T-cell (primary cell): ENCODE data around the gene USP30. TPM values are rescaled to one million over a fixed set of nuclear protein-coding genes. Genes with fewer than 3 reads are reported as not detected.
"Not testable (repeated sequence)": the region's sequence is repeated elsewhere in the genome, so short reads cannot be mapped to it uniquely, and the experiment has no call there.

Source experiments
- ATAC-seq, 4 experiments: fragments of 200-7000 bp in 3 of 4; fragments of 150-1000 bp in 1 of 4; cut with Tn5 transposase; replicated peaks in 1 of 4; 1 replicate in 3 of 4; 2 replicates in 1 of 4; pipeline ENCODE4 v1.10.0; 2021; ENCODE audit warnings: moderate library complexity in 3 of 4, mild to moderate bottlenecking in 2 of 4, moderate number of reproducible peaks in 1 of 4
- CTCF ChIA-PET, 2 donors: fragments of 300-600 bp; sonication (Branson Sonifier 250); formaldehyde crosslinking; loops; one replicate each; lab custom pipeline; 2022; ENCODE audit warnings: antibody characterized with exemption in 2 of 2; lab: Charles Lee
- POLR2A ChIA-PET, 2 donors: fragments of 300-600 bp; sonication (Branson Sonifier 250); formaldehyde crosslinking; loops; one replicate each; lab custom pipeline; 2022; ENCODE audit warnings: antibody characterized with exemption in 2 of 2; lab: Charles Lee
- DNase-seq, 35 experiments: peaks; one replicate each; pipeline versions ENCODE4 v3.0.0 to v3.0.0-alpha.2; 2013 to 2023
- H3K27ac ChIP-seq: one replicate; pipeline ENCODE4 v1.5.1; 2013; ENCODE audit warnings: low read length
- H3K27me3 ChIP-seq, 2 experiments: replicated peaks in 1 of 2; 1 replicate in 1 of 2; 2 replicates in 1 of 2; pipeline versions ENCODE4 v1.6.1 to v1.7.0; 2013; ENCODE audit warnings: low read length in 1 of 2, mixed read lengths in 1 of 2; ENCODE audit not compliant: control insufficient read depth in 2 of 2, insufficient read depth in 2 of 2; ENCODE audit errors: extremely low read depth in 1 of 2
- H3K36me3 ChIP-seq, 2 donors: 1 replicate in 1 of 2; 2 replicates in 1 of 2; pipeline versions ENCODE4 v1.6.1 to v1.7.0; 2013; ENCODE audit warnings: low read length in 1 of 2; ENCODE audit not compliant: control insufficient read depth in 2 of 2, insufficient read depth in 1 of 2; ENCODE audit errors: extremely low read depth in 1 of 2
- H3K4me1 ChIP-seq, 2 experiments: 1 replicate in 1 of 2; 2 replicates in 1 of 2; pipeline versions ENCODE4 v1.6.1 to v1.7.0; 2013; ENCODE audit warnings: low read length in 2 of 2, mixed read lengths in 1 of 2; ENCODE audit not compliant: insufficient read depth in 2 of 2, control insufficient read depth in 1 of 2; ENCODE audit errors: extremely low read depth in 1 of 2
- H3K4me3 ChIP-seq, 2 donors: 1 replicate in 1 of 2; 2 replicates in 1 of 2; pipeline versions ENCODE4 v1.5.1 to v1.7.0; 2013; ENCODE audit warnings: mild to moderate bottlenecking in 2 of 2, low read length in 1 of 2, moderate library complexity in 1 of 2; ENCODE audit not compliant: control insufficient read depth in 1 of 2; ENCODE audit errors: extremely low read depth in 1 of 2
- H3K9me3 ChIP-seq: 2 replicates; pipeline ENCODE4 v1.7.0; 2013
- H3K27ac Mint-ChIP-seq, 2 donors: one replicate each; pipeline ENCODE4 v1.8.0; 2020 to 2021; ENCODE audit warnings: mild to moderate bottlenecking in 2 of 2, mixed read lengths in 2 of 2
- H3K27me3 Mint-ChIP-seq, 2 donors: one replicate each; pipeline ENCODE4 v1.8.0; 2021 to 2022; ENCODE audit warnings: mixed read lengths in 2 of 2
- H3K36me3 Mint-ChIP-seq: one replicate; pipeline ENCODE4 v1.8.0; 2021; ENCODE audit warnings: mixed read lengths
- H3K4me1 Mint-ChIP-seq, 3 donors: one replicate each; pipeline ENCODE4 v1.8.0; 2020 to 2022; ENCODE audit warnings: mixed read lengths in 3 of 3, mild to moderate bottlenecking in 1 of 3
- H3K4me3 Mint-ChIP-seq, 3 donors: one replicate each; pipeline ENCODE4 v1.8.0; 2020 to 2022; ENCODE audit warnings: mild to moderate bottlenecking in 3 of 3, mixed read lengths in 3 of 3, moderate library complexity in 3 of 3
- H3K9me3 Mint-ChIP-seq, 3 donors: one replicate each; pipeline ENCODE4 v1.8.0; 2020 to 2022; ENCODE audit warnings: mixed read lengths in 3 of 3
- WGBS: methylation state at CpG from one replicate; pipeline ENCODE4 v1.1.5; 2013; ENCODE audit warnings: missing lambda C conversion rate; ENCODE audit not compliant: insufficient coverage; 5-methylcytosine and 5-hydroxymethylcytosine counted together
- total RNA-seq, 35 experiments: library from RNA in 6 of 35; stranded (reverse) in 6 of 35; fragments of 120-200 nt in 1 of 35; gene quantifications; one replicate each; pipeline versions ENCODE4 v1.2.1 to v1.2.4 and lab custom pipeline; 2013 to 2026

The USP30 gene
- total RNA-seq, 5 donors from 2014 or later (not counting 1 experiment from before 2014, with no cell fraction given), result 9.8 to 20.9 (median 13.9) TPM

GRCh38 chr12:109029411-109029810, 23.0 kb upstream of the USP30 start:
- DNase-seq, result no peak
- peaks cover 13 to 20% of the 10 kb centered on the region in 2 donors for H3K27me3 Mint-ChIP-seq
- H3K4me1 ChIP-seq, result no peaks in the 10 kb centered on the region
- no peaks in the 10 kb centered on the region for H3K4me1 Mint-ChIP-seq
- no peak overlapping the region for H3K27ac Mint-ChIP-seq
- ATAC-seq, result no peak
- H3K4me3 Mint-ChIP-seq, result no peak overlapping the region
- H3K36me3 ChIP-seq, result no peaks in the 10 kb centered on the region
- no peaks in the 10 kb centered on the region for H3K9me3 ChIP-seq
- ChIA-PET POLR2A (no interaction called here), CTCF (no interaction called here)
- H3K27ac ChIP-seq, result no peak overlapping the region
- WGBS, result no CpG with 5 or more reads among the region's 2 CpGs
- H3K36me3 Mint-ChIP-seq, result no peaks in the 10 kb centered on the region
- peaks cover 0 to 2% (median 0%) of the 10 kb centered on the region in 3 donors for H3K9me3 Mint-ChIP-seq
- peaks cover 0 to 3% of the 10 kb centered on the region in 2 experiments for H3K27me3 ChIP-seq
- H3K4me3 ChIP-seq, result no peak overlapping the region

GRCh38 chr12:109033239-109034196, 18.9 kb upstream of the USP30 start:
- H3K4me1 ChIP-seq, result no peaks in the 10 kb centered on the region
- ATAC-seq (no peak), DNase-seq (no peak)
- H3K27me3 ChIP-seq, result peaks cover 0 to under 1% of the 10 kb centered on the region in 2 experiments
- no peak overlapping the region for H3K27ac ChIP-seq
- POLR2A ChIA-PET, result no interaction called here
- H3K9me3 ChIP-seq, result no peaks in the 10 kb centered on the region
- H3K27ac Mint-ChIP-seq, result no peak overlapping the region
- peaks cover 5% of the 10 kb centered on the region for H3K36me3 Mint-ChIP-seq
- H3K9me3 Mint-ChIP-seq, result peaks cover 15% of the 10 kb centered on the region in 3 donors
- no peak overlapping the region for H3K4me3 ChIP-seq
- H3K27me3 Mint-ChIP-seq, result peaks cover 7 to 17% of the 10 kb centered on the region in 2 donors
- no peaks in the 10 kb centered on the region for H3K36me3 ChIP-seq
- WGBS, result 67% methylated on average over 3 of the region's 7 CpGs
- no peak overlapping the region for H3K4me3 Mint-ChIP-seq
- H3K4me1 Mint-ChIP-seq, result no peaks in the 10 kb centered on the region
- CTCF ChIA-PET, result no interaction called here

- H3K27ac Mint-ChIP-seq, result no peak overlapping the region
- CTCF ChIA-PET, result no interaction called here
- H3K27me3 ChIP-seq, result peaks cover 0 to 7% of the 10 kb centered on the region in 2 experiments
- H3K4me3 ChIP-seq, result no peak overlapping the region
- no peaks in the 10 kb centered on the region for H3K9me3 ChIP-seq
- H3K36me3 ChIP-seq, result no peaks in the 10 kb centered on the region
- WGBS, result no CpG with 5 or more reads among the region's 1 CpG
- H3K27me3 Mint-ChIP-seq, result peaks cover 2 to 7% of the 10 kb centered on the region in 2 donors
- no peaks in the 10 kb centered on the region for H3K4me1 ChIP-seq
- no peaks in the 10 kb centered on the region for H3K4me1 Mint-ChIP-seq
- no peak for DNase-seq
- peaks cover 21% of the 10 kb centered on the region in 3 donors for H3K9me3 Mint-ChIP-seq
- H3K27ac ChIP-seq, result no peak overlapping the region
- POLR2A ChIA-PET, result no interaction called here
- H3K36me3 Mint-ChIP-seq, result peaks cover 9% of the 10 kb centered on the region
- no peak for ATAC-seq
- H3K4me3 Mint-ChIP-seq, result no peak overlapping the region
Observed at GRCh38 chr12:109036975-109037374, 15.4 kb upstream of the USP30 start.

GRCh38 chr12:109044241-109044640, 8.1 kb upstream of the USP30 start:
- H3K27ac Mint-ChIP-seq, result no peak overlapping the region
- H3K36me3 Mint-ChIP-seq, result peaks cover 3% of the 10 kb centered on the region
- H3K9me3 Mint-ChIP-seq, result peaks cover under 1 to 6% (median 2%) of the 10 kb centered on the region in 3 donors
- Histone ChIP-seq H3K27me3 (peaks cover 0 to 15% of the 10 kb centered on the region in 2 experiments), H3K9me3 (no peaks in the 10 kb centered on the region), H3K4me1 (no peaks in the 10 kb centered on the region), H3K4me3 (no peak overlapping the region), H3K36me3 (no peaks in the 10 kb centered on the region), H3K27ac (no peak overlapping the region)
- ChIA-PET POLR2A (no interaction called here), CTCF (no interaction called here)
- no peaks in the 10 kb centered on the region for H3K4me1 Mint-ChIP-seq
- no CpG with 5 or more reads among the region's 5 CpGs for WGBS
- H3K27me3 Mint-ChIP-seq, result peaks cover 20 to 22% of the 10 kb centered on the region in 2 donors
- ATAC-seq, result no peak
- no peak overlapping the region for H3K4me3 Mint-ChIP-seq
- DNase-seq, result no peak

- Histone ChIP-seq H3K27ac (no peak overlapping the region), H3K36me3 (no peaks in the 10 kb centered on the region), H3K4me3 (no peak overlapping the region), H3K9me3 (no peaks in the 10 kb centered on the region), H3K27me3 (peaks cover 0 to 8% of the 10 kb centered on the region in 2 experiments), H3K4me1 (peaks cover 3% of the 10 kb centered on the region in 2 experiments)
- ATAC-seq (no peak), DNase-seq (no peak)
- Mint-ChIP-seq H3K27ac (no peak overlapping the region), H3K4me3 (no peak overlapping the region), H3K4me1 (peaks cover 5 to 8% (median 6%) of the 10 kb centered on the region in 3 donors), H3K36me3 (no peaks in the 10 kb centered on the region), H3K27me3 (peaks cover 14 to 18% of the 10 kb centered on the region in 2 donors), H3K9me3 (no peaks in the 10 kb centered on the region)
- 100% methylated on average over 1 of the region's 8 CpGs for WGBS
- ChIA-PET CTCF (no interaction called here), POLR2A (no interaction called here)
Observed at GRCh38 chr12:109047081-109047805, 5.1 kb upstream of the USP30 start.

GRCh38 chr12:109048706-109049105, 3.7 kb upstream of the USP30 start:
- H3K4me1 ChIP-seq, H3K27me3 Mint-ChIP-seq, H3K27ac ChIP-seq, DNase-seq, ATAC-seq, H3K36me3 ChIP-seq, CTCF ChIA-PET, H3K27me3 ChIP-seq, H3K4me3 ChIP-seq, H3K27ac Mint-ChIP-seq, H3K36me3 Mint-ChIP-seq, H3K9me3 ChIP-seq, H3K4me3 Mint-ChIP-seq, H3K9me3 Mint-ChIP-seq: not testable (repeated sequence)
- WGBS, result no CpG with 5 or more reads among the region's 3 CpGs
- peaks cover 7 to 18% (median 11%) of the 10 kb centered on the region in 3 donors for H3K4me1 Mint-ChIP-seq
- POLR2A ChIA-PET, result interaction anchor here in 1 of 2 donors (0.6 kb wide), 1 partner anchor 64 kb away, joined by 11 read pairs; no protein-coding TSS in a partner anchor
